HG03342 (cell line): ENCODE results near the gene SDR42E2.
"Not testable (repeated sequence)": the region's sequence is repeated elsewhere in the genome, so short reads cannot be mapped to it uniquely, and the experiment has no call there.

ENCODE experiments used
- ATAC-seq: cut with Tn5 transposase; IDR thresholded peaks from one replicate; pipeline ENCODE4 v1.9.1; 2021; ENCODE audit warnings: mild to moderate bottlenecking, moderate library complexity; ENCODE audit not compliant: unreplicated experiment

SDR42E2 gene

GRCh38 chr16:22161999-22162655, at the start of gene SDR42E2:
Gene SDR42E2 (plus strand): TSS chr16:22162506. CDS start chr16:22165583, 3,077 bp downstream.
- ATAC-seq, result no peak

GRCh38 chr16:22116095-22116700, 46.1 kb upstream of the SDR42E2 start:
- no peak for ATAC-seq

GRCh38 chr16:22117609-22118008, 44.7 kb upstream of the SDR42E2 start:
- no peak for ATAC-seq

GRCh38 chr16:22120440-22120839, 41.9 kb upstream of the SDR42E2 start:
- ATAC-seq, result no peak

- ATAC-seq, result no peak
Observed at GRCh38 chr16:22122239-22122638, 40.1 kb upstream of the SDR42E2 start.

- no peak for ATAC-seq
Observed at GRCh38 chr16:22123146-22123545, 39.2 kb upstream of the SDR42E2 start.

- no peak for ATAC-seq
Observed at GRCh38 chr16:22123759-22124490, 38.4 kb upstream of the SDR42E2 start.

- no peak for ATAC-seq
Observed at GRCh38 chr16:22124583-22125284, 37.6 kb upstream of the SDR42E2 start.

- no peak for ATAC-seq
Observed at GRCh38 chr16:22126037-22126558, 36.2 kb upstream of the SDR42E2 start.

- not testable (repeated sequence) for ATAC-seq
Observed at GRCh38 chr16:22128537-22128936, 33.8 kb upstream of the SDR42E2 start.

GRCh38 chr16:22130528-22130927, 31.8 kb upstream of the SDR42E2 start:
- ATAC-seq, result no peak

- no peak for ATAC-seq
Observed at GRCh38 chr16:22132801-22133200, 29.5 kb upstream of the SDR42E2 start.

- no peak for ATAC-seq
Observed at GRCh38 chr16:22138482-22138881, 23.8 kb upstream of the SDR42E2 start.

GRCh38 chr16:22139008-22139407, 23.3 kb upstream of the SDR42E2 start:
- ATAC-seq, result no peak

- ATAC-seq, result no peak
Observed at GRCh38 chr16:22139732-22140131, 22.6 kb upstream of the SDR42E2 start.

- no peak for ATAC-seq
Observed at GRCh38 chr16:22141767-22142166, 20.5 kb upstream of the SDR42E2 start.

- ATAC-seq, result no peak
Observed at GRCh38 chr16:22144520-22144919, 17.8 kb upstream of the SDR42E2 start.

- ATAC-seq, result no peak
Observed at GRCh38 chr16:22147853-22148252, 14.5 kb upstream of the SDR42E2 start.

GRCh38 chr16:22151246-22151998, 10.9 kb upstream of the SDR42E2 start:
- no peak for ATAC-seq

GRCh38 chr16:22152316-22152715, 10.0 kb upstream of the SDR42E2 start:
- ATAC-seq, result no peak
